SH-SY5Y (cell line): Measurements from ENCODE around the gene CCM2.

Source experiments
- GATA2 ChIP-seq: IDR thresholded peaks from 2 replicates; pipeline ENCODE4 v1.6.1; 2011; ENCODE audit warnings: mild to moderate bottlenecking, low read depth, low read length
- GATA3 ChIP-seq: IDR thresholded peaks from 2 replicates; pipeline ENCODE4 v1.6.1; 2011; ENCODE audit warnings: low read depth, mild to moderate bottlenecking, low read length, moderate library complexity

DNA sequence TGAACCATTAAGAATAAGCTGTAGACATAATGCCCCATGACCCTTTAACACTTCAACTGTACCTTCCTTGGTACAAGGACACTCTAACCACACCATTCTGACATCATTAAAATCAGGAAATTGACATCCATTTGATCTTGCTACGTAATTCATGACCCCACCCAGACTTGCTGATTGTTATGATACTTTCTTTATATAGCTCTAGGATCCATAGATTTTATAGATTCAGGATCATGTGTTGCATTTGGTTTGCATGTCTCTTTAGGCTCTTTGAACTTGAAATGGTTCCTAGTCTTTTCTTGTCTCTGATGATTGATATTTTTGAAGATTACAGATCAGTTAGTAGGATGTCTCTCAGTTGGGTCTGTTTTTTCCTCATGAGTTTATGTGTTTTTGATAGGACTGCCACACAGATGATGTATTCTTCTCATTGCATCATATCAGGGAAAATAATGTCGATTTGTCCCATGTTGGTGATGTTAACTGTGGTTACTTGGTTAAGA, 13.5 kb downstream of the CCM2 start:
- no peak for TF ChIP-seq GATA2
- no peak for TF ChIP-seq GATA3
